Liver (tissue), 9 donors: ENCODE data around the gene LNX1. TPM values are rescaled to one million over a fixed set of nuclear protein-coding genes. Genes with fewer than 3 reads are reported as not detected.

Source experiments
- DNase-seq: peaks from one replicate; pipeline ENCODE4 v3.0.0-alpha.2; 2017; ENCODE audit warnings: low spot score
- H3K27ac ChIP-seq, 2 donors: one replicate each; pipeline ENCODE4 v1.7.0; 2013; ENCODE audit warnings: inconsistent platforms in 2 of 2, low read length in 2 of 2, control low read depth in 1 of 2, low read depth in 1 of 2, mild to moderate bottlenecking in 1 of 2
- H3K27me3 ChIP-seq, 4 donors: one replicate each; pipeline versions ENCODE4 v1.6.1 to v1.7.0; 2013; ENCODE audit warnings: low read length in 3 of 4, inconsistent platforms in 1 of 4, mild to moderate bottlenecking in 1 of 4, moderate library complexity in 1 of 4; ENCODE audit not compliant: control insufficient read depth in 4 of 4, insufficient read depth in 4 of 4
- H3K36me3 ChIP-seq, 4 donors: one replicate each; pipeline versions ENCODE4 v1.6.1 to v1.7.0; 2013; ENCODE audit warnings: low read length in 3 of 4, mild to moderate bottlenecking in 3 of 4, low read depth in 1 of 4, moderate library complexity in 1 of 4; ENCODE audit not compliant: control insufficient read depth in 4 of 4, insufficient read depth in 3 of 4
- H3K4me1 ChIP-seq, 4 donors: one replicate each; pipeline versions ENCODE4 v1.6.1 to v1.7.0; 2013; ENCODE audit warnings: low read length in 3 of 4, mild to moderate bottlenecking in 3 of 4, moderate library complexity in 1 of 4; ENCODE audit not compliant: control insufficient read depth in 4 of 4, insufficient read depth in 4 of 4
- H3K4me3 ChIP-seq, 3 donors: one replicate each; pipeline versions ENCODE4 v1.6.1 to v1.7.0; 2013; ENCODE audit warnings: low read length in 3 of 3, control low read depth in 1 of 3, low read depth in 1 of 3, mild to moderate bottlenecking in 1 of 3
- H3K9ac ChIP-seq, 2 donors: one replicate each; pipeline ENCODE4 v1.7.0; 2013; ENCODE audit warnings: low read length in 2 of 2, mild to moderate bottlenecking in 2 of 2, moderate library complexity in 2 of 2, control low read depth in 1 of 2, low read depth in 1 of 2
- H3K9me3 ChIP-seq, 4 donors: one replicate each; pipeline versions ENCODE4 v1.6.1 to v1.7.0; 2013; ENCODE audit warnings: low read length in 3 of 4; ENCODE audit not compliant: control insufficient read depth in 4 of 4
- CTCF ChIP-seq: fragments of 150-350 bp; IDR thresholded peaks from 2 replicates; pipeline ENCODE4 v1.5.1; 2017; ENCODE audit warnings: improper control_type of control experiment, low read depth, low read length; ENCODE audit not compliant: missing input control
- EGR1 ChIP-seq, 2 donors: IDR thresholded peaks; 2 replicates each; pipeline ENCODE4 v1.6.1; 2016 to 2018; ENCODE audit warnings: antibody characterized with exemption in 2 of 2, low read depth in 2 of 2
- FOXA1 ChIP-seq: IDR thresholded peaks from 2 replicates; pipeline ENCODE4 v1.6.1; 2016; ENCODE audit warnings: antibody characterized with exemption
- FOXA2 ChIP-seq: IDR thresholded peaks from 2 replicates; pipeline ENCODE4 v1.6.1; 2016; ENCODE audit warnings: antibody characterized with exemption
- GABPA ChIP-seq, 2 donors: IDR thresholded peaks in 1 of 2; conservative IDR thresholded peaks in 1 of 2; 2 replicates each; pipeline ENCODE4 v1.6.1; 2016; ENCODE audit warnings: antibody characterized with exemption in 2 of 2, mild to moderate bottlenecking in 1 of 2, moderate library complexity in 1 of 2
- HNF4A ChIP-seq, 2 donors: conservative IDR thresholded peaks; 2 replicates each; pipeline ENCODE4 v1.6.1; 2016; ENCODE audit warnings: antibody characterized with exemption in 2 of 2, mild to moderate bottlenecking in 2 of 2
- HNF4G ChIP-seq: IDR thresholded peaks from 2 replicates; pipeline ENCODE4 v1.6.1; 2016; ENCODE audit warnings: antibody characterized with exemption
- JUND ChIP-seq, 2 donors: IDR thresholded peaks; 2 replicates each; pipeline ENCODE4 v1.6.1; 2016; ENCODE audit warnings: antibody characterized with exemption in 2 of 2
- NR2F2 ChIP-seq: IDR thresholded peaks from 2 replicates; pipeline ENCODE4 v1.6.1; 2016; ENCODE audit warnings: antibody characterized with exemption
- RAD21 ChIP-seq, 2 donors: IDR thresholded peaks; 2 replicates each; pipeline ENCODE4 v1.6.1; 2016; ENCODE audit warnings: antibody characterized with exemption in 2 of 2, mild to moderate bottlenecking in 2 of 2
- RXRA ChIP-seq, 2 donors: IDR thresholded peaks; 2 replicates each; pipeline ENCODE4 v1.6.1; 2017 to 2018; ENCODE audit warnings: antibody characterized with exemption in 2 of 2, mild to moderate bottlenecking in 1 of 2
- SP1 ChIP-seq: IDR thresholded peaks from 2 replicates; pipeline ENCODE4 v1.6.1; 2018; ENCODE audit warnings: antibody characterized with exemption, mild to moderate bottlenecking
- TAF1 ChIP-seq: conservative IDR thresholded peaks from 2 replicates; pipeline ENCODE4 v1.6.1; 2016; ENCODE audit warnings: antibody characterized with exemption, mild to moderate bottlenecking
- YY1 ChIP-seq: IDR thresholded peaks from 2 replicates; pipeline ENCODE4 v1.6.1; 2016; ENCODE audit warnings: antibody characterized with exemption, mild to moderate bottlenecking
- WGBS: extraction: QIAGEN DNeasy Blood & Tissue Kit; methylation state at CpG from one replicate; pipeline ENCODE4 v1.1.7; 2013; 5-methylcytosine and 5-hydroxymethylcytosine counted together
- polyA plus RNA-seq, 2 donors: library from polyadenylated mRNA; stranded (reverse) in 1 of 2; unstranded in 1 of 2; fragments of 200-250 nt in 1 of 2; fragments of >200 nt in 1 of 2; fragmentation: Nextera tagmentation in 1 of 2; extraction: Ambion mirVana in 1 of 2; gene quantifications; one replicate each; pipeline versions ENCODE4 v1.2.1 to v1.2.3, GENCODE V29; 2013 to 2015
- total RNA-seq, 2 donors: library from RNA; depleted of rRNA; stranded (reverse); fragments of >200 nt; gene quantifications; one replicate each; pipeline ENCODE4 v1.2.3, GENCODE V29; 2014
- TF ChIP-seq, protein P1 (sequence below): IDR thresholded peaks from 2 replicates; pipeline ENCODE4 v1.6.1; 2016; ENCODE audit warnings: antibody characterized with exemption
- TF ChIP-seq, protein P2 (sequence below): IDR thresholded peaks from 2 replicates; pipeline ENCODE4 v1.6.1; 2016; ENCODE audit warnings: antibody characterized with exemption
- TF ChIP-seq, protein P3 (sequence below): IDR thresholded peaks from 2 replicates; pipeline ENCODE4 v1.6.1; 2016; ENCODE audit warnings: antibody characterized with exemption
- TF ChIP-seq, protein P4 (sequence below): IDR thresholded peaks from 2 replicates; pipeline ENCODE4 v1.6.1; 2016; ENCODE audit warnings: antibody characterized with exemption, mild to moderate bottlenecking
- donor health status: healthy.
- donor health status: healthy.
- donor health status: healthy.
- donor health status: healthy.
- donor health status: healthy.

The LNX1 gene
- total and polyA plus RNA-seq, 4 donors = 1.5 to 3.4 (median 2.3) TPM

DNA sequence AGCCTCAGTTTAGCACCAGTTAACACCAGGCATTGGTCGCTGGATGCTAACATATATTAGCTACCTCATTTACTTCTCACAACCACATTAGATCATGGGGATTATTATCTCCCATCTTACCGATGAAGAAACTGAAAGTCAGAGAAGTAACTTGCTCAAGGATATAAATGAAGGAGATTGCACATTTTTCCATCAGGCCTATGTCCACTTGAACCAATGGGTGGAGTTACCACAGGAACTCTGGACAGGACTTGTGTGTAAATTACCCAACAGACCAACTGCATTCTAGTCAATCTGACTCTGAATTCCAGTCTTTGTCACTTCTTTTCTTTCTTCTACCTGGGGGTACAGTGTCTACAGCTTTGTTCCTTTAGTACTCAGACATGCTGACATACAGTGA is 1.8 kb downstream of the LNX1 start:
- Histone ChIP-seq H3K27me3 (no peaks in the 10 kb centered on the region), H3K27ac (no peak overlapping the region), H3K4me1 (peaks cover 6 to 23% (median 16%) of the 10 kb centered on the region in 4 donors), H3K4me3 (no peak overlapping the region), H3K9ac (no peak overlapping the region), H3K9me3 (no peaks in the 10 kb centered on the region), H3K36me3 (no peaks in the 10 kb centered on the region)
- no peak for DNase-seq
- 86% methylated on average over 2 of the region's 2 CpGs for WGBS
- TF ChIP-seq, protein P1, sequence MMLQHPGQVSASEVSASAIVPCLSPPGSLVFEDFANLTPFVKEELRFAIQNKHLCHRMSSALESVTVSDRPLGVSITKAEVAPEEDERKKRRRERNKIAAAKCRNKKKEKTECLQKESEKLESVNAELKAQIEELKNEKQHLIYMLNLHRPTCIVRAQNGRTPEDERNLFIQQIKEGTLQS = no peak
- TF ChIP-seq FOXA2 (no peak), FOXA1 (no peak), HNF4A (conservative IDR thresholded peaks at IDR 0.05) (peak in 1 of 2 donors; percentile 21), EGR1 (IDR thresholded peaks at IDR 0.05; ENCODE audit: low read depth in 2 of 2) (no peak), NR2F2 (no peak)
- TF ChIP-seq, protein P2, sequence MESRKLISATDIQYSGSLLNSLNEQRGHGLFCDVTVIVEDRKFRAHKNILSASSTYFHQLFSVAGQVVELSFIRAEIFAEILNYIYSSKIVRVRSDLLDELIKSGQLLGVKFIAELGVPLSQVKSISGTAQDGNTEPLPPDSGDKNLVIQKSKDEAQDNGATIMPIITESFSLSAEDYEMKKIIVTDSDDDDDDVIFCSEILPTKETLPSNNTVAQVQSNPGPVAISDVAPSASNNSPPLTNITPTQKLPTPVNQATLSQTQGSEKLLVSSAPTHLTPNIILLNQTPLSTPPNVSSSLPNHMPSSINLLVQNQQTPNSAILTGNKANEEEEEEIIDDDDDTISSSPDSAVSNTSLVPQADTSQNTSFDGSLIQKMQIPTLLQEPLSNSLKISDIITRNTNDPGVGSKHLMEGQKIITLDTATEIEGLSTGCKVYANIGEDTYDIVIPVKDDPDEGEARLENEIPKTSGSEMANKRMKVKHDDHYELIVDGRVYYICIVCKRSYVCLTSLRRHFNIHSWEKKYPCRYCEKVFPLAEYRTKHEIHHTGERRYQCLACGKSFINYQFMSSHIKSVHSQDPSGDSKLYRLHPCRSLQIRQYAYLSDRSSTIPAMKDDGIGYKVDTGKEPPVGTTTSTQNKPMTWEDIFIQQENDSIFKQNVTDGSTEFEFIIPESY = no peak

DNA sequence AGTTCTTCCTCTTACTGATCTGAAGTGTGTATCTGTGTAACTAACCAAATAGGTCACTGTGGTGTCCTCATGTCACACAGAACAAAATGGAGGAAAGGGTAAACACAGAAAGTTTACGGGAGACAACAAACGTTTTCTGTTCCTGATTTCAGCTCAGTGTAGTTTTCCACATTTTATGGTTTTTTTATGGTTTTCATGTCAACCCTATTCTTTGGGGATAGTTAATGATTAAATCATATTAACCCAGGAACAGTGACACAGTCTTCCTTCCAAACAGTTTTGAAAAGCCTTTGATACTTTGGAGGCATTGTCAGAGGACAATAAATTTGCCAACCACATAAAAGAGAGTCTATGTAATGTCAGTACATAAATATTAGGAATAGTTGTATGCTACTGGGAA is 4.2 kb downstream of the LNX1 start:
- no peak for DNase-seq
- peaks cover 8 to 30% (median 17%) of the 10 kb centered on the region in 4 donors for H3K4me1 ChIP-seq
- H3K9ac ChIP-seq = no peak overlapping the region
- WGBS = 23% methylated on average over 2 of the region's 2 CpGs
- TF ChIP-seq JUND (IDR thresholded peaks at IDR 0.05) = no peak
- TF ChIP-seq, protein P3, sequence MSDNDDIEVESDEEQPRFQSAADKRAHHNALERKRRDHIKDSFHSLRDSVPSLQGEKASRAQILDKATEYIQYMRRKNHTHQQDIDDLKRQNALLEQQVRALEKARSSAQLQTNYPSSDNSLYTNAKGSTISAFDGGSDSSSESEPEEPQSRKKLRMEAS = no peak
- TF ChIP-seq FOXA1 = no peak
- TF ChIP-seq NR2F2 = no peak
- TF ChIP-seq RAD21 (IDR thresholded peaks at IDR 0.05) = no peak
- no peak for TF ChIP-seq CTCF
- TF ChIP-seq TAF1 = no peak
- TF ChIP-seq EGR1 (IDR thresholded peaks at IDR 0.05; ENCODE audit: low read depth in 2 of 2) = no peak
- TF ChIP-seq, protein P4, sequence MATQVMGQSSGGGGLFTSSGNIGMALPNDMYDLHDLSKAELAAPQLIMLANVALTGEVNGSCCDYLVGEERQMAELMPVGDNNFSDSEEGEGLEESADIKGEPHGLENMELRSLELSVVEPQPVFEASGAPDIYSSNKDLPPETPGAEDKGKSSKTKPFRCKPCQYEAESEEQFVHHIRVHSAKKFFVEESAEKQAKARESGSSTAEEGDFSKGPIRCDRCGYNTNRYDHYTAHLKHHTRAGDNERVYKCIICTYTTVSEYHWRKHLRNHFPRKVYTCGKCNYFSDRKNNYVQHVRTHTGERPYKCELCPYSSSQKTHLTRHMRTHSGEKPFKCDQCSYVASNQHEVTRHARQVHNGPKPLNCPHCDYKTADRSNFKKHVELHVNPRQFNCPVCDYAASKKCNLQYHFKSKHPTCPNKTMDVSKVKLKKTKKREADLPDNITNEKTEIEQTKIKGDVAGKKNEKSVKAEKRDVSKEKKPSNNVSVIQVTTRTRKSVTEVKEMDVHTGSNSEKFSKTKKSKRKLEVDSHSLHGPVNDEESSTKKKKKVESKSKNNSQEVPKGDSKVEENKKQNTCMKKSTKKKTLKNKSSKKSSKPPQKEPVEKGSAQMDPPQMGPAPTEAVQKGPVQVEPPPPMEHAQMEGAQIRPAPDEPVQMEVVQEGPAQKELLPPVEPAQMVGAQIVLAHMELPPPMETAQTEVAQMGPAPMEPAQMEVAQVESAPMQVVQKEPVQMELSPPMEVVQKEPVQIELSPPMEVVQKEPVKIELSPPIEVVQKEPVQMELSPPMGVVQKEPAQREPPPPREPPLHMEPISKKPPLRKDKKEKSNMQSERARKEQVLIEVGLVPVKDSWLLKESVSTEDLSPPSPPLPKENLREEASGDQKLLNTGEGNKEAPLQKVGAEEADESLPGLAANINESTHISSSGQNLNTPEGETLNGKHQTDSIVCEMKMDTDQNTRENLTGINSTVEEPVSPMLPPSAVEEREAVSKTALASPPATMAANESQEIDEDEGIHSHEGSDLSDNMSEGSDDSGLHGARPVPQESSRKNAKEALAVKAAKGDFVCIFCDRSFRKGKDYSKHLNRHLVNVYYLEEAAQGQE = no peak
- TF ChIP-seq, protein P1 = no peak
- peak in 1 of 2 donors; percentile 2 for TF ChIP-seq HNF4A (conservative IDR thresholded peaks at IDR 0.05)
- TF ChIP-seq RXRA (IDR thresholded peaks at IDR 0.05) = peak in 1 of 2 donors; percentile 21
- TF ChIP-seq YY1 = peak; percentile 75
- TF ChIP-seq SP1 = no peak
- TF ChIP-seq, protein P2 = no peak
- no peak for TF ChIP-seq HNF4G
- no peak for TF ChIP-seq FOXA2
- TF ChIP-seq GABPA (IDR thresholded peaks at IDR 0.05 in 1 of 2, conservative IDR thresholded peaks at IDR 0.05 in 1 of 2) = no peak
- no peaks in the 10 kb centered on the region for H3K27me3 ChIP-seq
- H3K4me3 ChIP-seq = no peak overlapping the region
- no peak overlapping the region for H3K27ac ChIP-seq
- no peaks in the 10 kb centered on the region for H3K36me3 ChIP-seq
- H3K9me3 ChIP-seq = no peaks in the 10 kb centered on the region
